HepG2 (cell line): ENCODE results near the gene KIAA1614. TPM values are rescaled to one million over a fixed set of nuclear protein-coding genes. Genes with fewer than 3 reads are reported as not detected.
A peak's percentile ranks its signal among the peaks of the same experiment; 100 is the strongest.

Source experiments
- ATAC-seq: fragments of 200-7000 bp; cut with Tn5 transposase; 3 replicates; pipeline ENCODE4 v1.9.1; 2020; ENCODE audit warnings: mild to moderate bottlenecking, moderate library complexity
- BruUV-seq: library from RNA; stranded (reverse); fragments of 400-500 nt; replicated peaks from 2 replicates; lab custom pipeline; 2021; lab: Mats Ljungman, UMichigan
- CTCF ChIA-PET: fragments of 300-600 bp; formaldehyde crosslinking; extraction: SDS; loops from one replicate; lab custom pipeline; 2021; ENCODE audit warnings: low total read pairs, inconsistent platforms, low intra/inter-chr PET ratio; lab: Yijun Ruan, JAX
- POLR2A ChIA-PET: fragments of 350-600 bp; sonication (Branson Sonifier 250); formaldehyde crosslinking; loops from one replicate; lab custom pipeline; 2020; ENCODE audit warnings: antibody characterized with exemption, inconsistent platforms; lab: Yijun Ruan, JAX
- DNase-seq: peaks from one replicate; pipeline ENCODE4 v3.0.0-alpha.2; 2015; ENCODE audit warnings: low spot score
- FAIRE-seq: peaks from 3 replicates; lab custom pipeline; 2011; peaks lifted over from hg19 to GRCh38; lab: Jason Lieb, UNC
- H2AFZ ChIP-seq: one replicate; pipeline ENCODE4 v1.6.1; 2011; ENCODE audit warnings: low read length, inconsistent platforms
- H3K27ac ChIP-seq: fragments of 300-600 bp; 3 replicates; pipeline ENCODE4 v1.8.0; 2011; ENCODE audit warnings: mixed run types, mild to moderate bottlenecking, mixed read lengths, low read length, inconsistent platforms; ENCODE audit not compliant: insufficient read depth; ENCODE audit errors: extremely low read length
- H3K27me3 ChIP-seq, 2 experiments: fragments of 200-600 bp in 1 of 2; 2 replicates in 1 of 2; 3 replicates in 1 of 2; pipeline versions ENCODE4 v1.6.0 to v1.8.0; 2011; ENCODE audit warnings: low read length in 2 of 2, mild to moderate bottlenecking in 2 of 2, moderate library complexity in 2 of 2, inconsistent platforms in 1 of 2; ENCODE audit not compliant: insufficient read depth in 2 of 2, control insufficient read depth in 1 of 2
- H3K36me3 ChIP-seq, 2 experiments: fragments of 200-600 bp in 1 of 2; replicated peaks in 1 of 2; 2 replicates in 1 of 2; 3 replicates in 1 of 2; pipeline versions ENCODE4 v1.5.1 to v1.8.0; 2011; ENCODE audit warnings: low read length in 2 of 2, inconsistent platforms in 1 of 2; ENCODE audit not compliant: insufficient read depth in 2 of 2, control insufficient read depth in 1 of 2
- H3K4me1 ChIP-seq: 2 replicates; pipeline ENCODE4 v1.5.1; 2012; ENCODE audit warnings: low read length, inconsistent platforms; ENCODE audit not compliant: insufficient read depth
- H3K4me2 ChIP-seq: 2 replicates; pipeline ENCODE4 v1.6.0; 2011; ENCODE audit warnings: low read depth, low read length, inconsistent platforms
- H3K4me3 ChIP-seq, 3 experiments: fragments of 200-600 bp in 1 of 3; sonication (generic), shearing (Covaris generic) in 1 of 3; replicated peaks in 1 of 3; 2 replicates each; pipeline ENCODE4 v1.5.1; 2011 to 2016; ENCODE audit warnings: low read length in 3 of 3, inconsistent platforms in 2 of 3, low read depth in 2 of 3, mild to moderate bottlenecking in 2 of 3, control low read depth in 1 of 3, mixed read lengths in 1 of 3; ENCODE audit not compliant: insufficient read depth in 1 of 3
- H3K79me2 ChIP-seq: one replicate; pipeline ENCODE4 v1.6.1; 2011; ENCODE audit warnings: low read length, inconsistent platforms; ENCODE audit not compliant: insufficient read depth
- H3K9ac ChIP-seq: 2 replicates; pipeline ENCODE4 v1.6.0; 2011; ENCODE audit warnings: mild to moderate bottlenecking, low read depth, low read length, inconsistent platforms; ENCODE audit not compliant: insufficient read depth
- H3K9me3 ChIP-seq: 2 replicates; pipeline ENCODE4 v1.5.1; 2012; ENCODE audit warnings: mild to moderate bottlenecking, low read length
- H4K20me1 ChIP-seq: 2 replicates; pipeline ENCODE4 v1.6.0; 2011; ENCODE audit warnings: inconsistent platforms, mild to moderate bottlenecking, low read length, moderate library complexity; ENCODE audit not compliant: insufficient read depth
- ARID2 ChIP-seq: sonication (generic); formaldehyde crosslinking; IDR thresholded peaks from 2 replicates; pipeline ENCODE4 v1.8.1; 2022; ENCODE audit warnings: mild to moderate bottlenecking, missing genetic modification reagents, borderline replicate concordance
- HNF4G ChIP-seq, 2 experiments: sonication (generic) in 1 of 2; formaldehyde crosslinking in 1 of 2; IDR thresholded peaks; 2 replicates each; pipeline versions ENCODE4 v1.4.0 to v1.6.1; 2011 to 2020; ENCODE audit warnings: borderline replicate concordance in 2 of 2, low read depth in 2 of 2, mild to moderate bottlenecking in 2 of 2, low read length in 1 of 2, missing genetic modification reagents in 1 of 2, moderate library complexity in 1 of 2
- MTA1 ChIP-seq: sonication (generic); formaldehyde crosslinking; IDR thresholded peaks from 2 replicates; pipeline ENCODE4 v1.4.0; 2020; ENCODE audit warnings: missing genetic modification reagents, mild to moderate bottlenecking, borderline replicate concordance
- MYC ChIP-seq: sonication (generic); formaldehyde crosslinking; IDR thresholded peaks from 2 replicates; pipeline ENCODE4 v1.9.0; 2021; ENCODE audit warnings: missing genetic modification reagents, borderline replicate concordance
- MZF1 ChIP-seq: sonication (generic); formaldehyde crosslinking; IDR thresholded peaks from 2 replicates; pipeline ENCODE4 v1.8.1; 2023; ENCODE audit warnings: mild to moderate bottlenecking, missing genetic modification reagents, borderline replicate concordance
- POLR2G ChIP-seq: fragments of 200-400 bp; formaldehyde crosslinking; IDR thresholded peaks from 2 replicates; pipeline ENCODE4 v1.6.1; 2018; ENCODE audit warnings: mild to moderate bottlenecking, low read depth, low read length, moderate library complexity
- RCOR2 ChIP-seq: IDR thresholded peaks from 2 replicates; pipeline ENCODE4 v1.6.1; 2016; ENCODE audit warnings: missing biosample characterization, missing genetic modification reagents
- SAP130 ChIP-seq: IDR thresholded peaks from 2 replicates; pipeline ENCODE4 v1.6.1; 2016; ENCODE audit warnings: low read depth
- SMARCE1 ChIP-seq: fragments of 450-650 bp; IDR thresholded peaks from 2 replicates; pipeline ENCODE4 v1.6.1; 2017; ENCODE audit warnings: borderline replicate concordance
- SMC3 ChIP-seq: IDR thresholded peaks from 2 replicates; pipeline ENCODE4 v1.6.1; 2011; ENCODE audit warnings: low read length, improper control_type of control experiment
- ZMYM3 ChIP-seq: sonication (generic); formaldehyde crosslinking; IDR thresholded peaks from 2 replicates; pipeline ENCODE4 v1.5.1; 2020; ENCODE audit warnings: mild to moderate bottlenecking, missing genetic modification reagents
- ZNF510 ChIP-seq: sonication (generic); formaldehyde crosslinking; IDR thresholded peaks from 2 replicates; pipeline ENCODE4 v1.4.0; 2020; ENCODE audit warnings: low read depth, mild to moderate bottlenecking, missing genetic modification reagents
- ZNF652 ChIP-seq: IDR thresholded peaks from 2 replicates; pipeline ENCODE4 v1.6.1; 2016; ENCODE audit warnings: low read depth, borderline replicate concordance
- ZNF746 ChIP-seq: sonication (generic); formaldehyde crosslinking; IDR thresholded peaks from 2 replicates; pipeline ENCODE4 v1.8.0; 2022; ENCODE audit warnings: mild to moderate bottlenecking, missing genetic modification reagents
- WGBS: methylation state at CpG from one replicate; pipeline ENCODE4 v1.1.6; 2017; ENCODE audit warnings: low lambda C conversion rate; 5-methylcytosine and 5-hydroxymethylcytosine counted together
- in situ Hi-C: cut with HindIII; loops from 2 replicates; pipeline ENCODE4 v1.10.0; 2017; ENCODE audit warnings: low pct_unique_long_range_greater_than_20kb; ENCODE audit not compliant: extremely low pct_ligation_motif_present
- intact Hi-C: fragments of 100-400 bp; cut with micrococcal nuclease; formaldehyde crosslinking; loops from one replicate; pipeline ENCODE4 v1.10.0; 2022; ENCODE audit not compliant: unreplicated experiment
- polyA plus RNA-seq, 8 experiments: library from polyadenylated mRNA; depleted of rRNA in 3 of 8; stranded (reverse) in 7 of 8; unstranded in 1 of 8; fragments of >200 nt; fragmentation: Illumina TruSeq in 4 of 8; extraction: Trizol in 4 of 8; gene quantifications; 2 replicates each; pipeline versions ENCODE4 v1.2.1 to v1.2.3, GENCODE V29; 2011 to 2016; ENCODE audit warnings: low read depth in 4 of 8, missing spikeins in 1 of 8, mixed read lengths in 1 of 8; ENCODE audit not compliant: insufficient read depth in 1 of 8
- total RNA-seq, 5 experiments: library from RNA; depleted of rRNA; stranded (reverse); fragments of >200 nt; fragmentation: Illumina TruSeq; extraction: Trizol; gene quantifications; 2 replicates each; pipeline ENCODE4 v1.2.3, GENCODE V29; 2016; ENCODE audit warnings: low read depth in 1 of 5
- TF ChIP-seq, protein P1 (sequence below): IDR thresholded peaks from 2 replicates; pipeline ENCODE4 v1.6.1; 2018; ENCODE audit warnings: missing genetic modification reagents, mild to moderate bottlenecking, missing compliant biosample characterization
- TF ChIP-seq, protein P2 (sequence below): sonication (generic); formaldehyde crosslinking; IDR thresholded peaks from 2 replicates; pipeline ENCODE4 v1.8.0; 2022; ENCODE audit warnings: mild to moderate bottlenecking, missing genetic modification reagents; ENCODE audit not compliant: insufficient replicate concordance
- TF ChIP-seq, protein P3 (sequence below): sonication (generic); formaldehyde crosslinking; IDR thresholded peaks from 2 replicates; pipeline ENCODE4 v1.5.1; 2020; ENCODE audit warnings: missing genetic modification reagents, mild to moderate bottlenecking, borderline replicate concordance

KIAA1614 gene
- total and polyA plus RNA-seq, 2 of the 13 experiments (the other 11 are each of a cell fraction or from before 2014, with no cell fraction given): 0.15 to 0.77 TPM

DNA sequence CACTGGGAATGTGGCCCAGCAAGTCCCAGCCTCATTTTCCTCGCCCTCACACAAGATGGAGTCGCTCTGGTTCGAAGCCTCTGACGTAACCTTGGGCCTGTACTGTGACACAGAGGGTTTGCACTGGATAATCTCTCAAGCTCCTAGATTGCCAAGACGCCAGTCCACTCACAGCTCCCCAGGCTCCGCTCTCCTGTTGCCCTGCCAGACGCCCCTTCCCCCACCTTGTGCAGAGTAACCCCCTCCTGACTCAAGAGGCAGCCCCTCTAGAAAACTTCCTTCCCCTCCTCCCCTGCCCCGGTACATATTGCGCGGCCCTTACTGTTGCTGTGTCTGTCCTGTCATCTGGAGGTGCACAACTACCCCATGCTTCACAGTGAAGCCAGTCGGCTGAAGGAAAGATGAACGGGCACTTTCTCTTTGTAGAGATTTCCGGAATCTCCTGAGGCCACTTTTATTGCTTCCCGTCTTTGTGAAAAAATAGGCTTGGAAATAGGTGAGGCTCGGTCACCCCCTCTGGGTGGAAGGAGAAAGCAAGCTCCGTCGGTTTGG is 981 bp upstream of the KIAA1614 start:
- H3K36me3 ChIP-seq: no peaks in the 10 kb centered on the region
- H3K9me3 ChIP-seq: no peaks in the 10 kb centered on the region
- BruUV-seq: no TSS peak
- in situ Hi-C loops (no loop called here), intact Hi-C loops (no loop called here)
- ATAC-seq (no peak), DNase-seq (no peak), FAIRE-seq (no peak)
- POLR2A ChIA-PET: no interaction called here
- H3K4me3 ChIP-seq: no peak overlapping the region
- H3K79me2 ChIP-seq: no peaks in the 10 kb centered on the region
- no peaks in the 10 kb centered on the region for H4K20me1 ChIP-seq
- H3K27me3 ChIP-seq: peaks cover 0 to 17% of the 10 kb centered on the region in 2 experiments; a peak in 3 of 5 replicates
- no peak overlapping the region for H3K9ac ChIP-seq
- no peak overlapping the region for H3K27ac ChIP-seq
- CTCF ChIA-PET: no interaction called here
- no peak overlapping the region for H2AFZ ChIP-seq
- H3K4me2 ChIP-seq: peak overlapping the region; percentile 49; the same call in 1 of the 2 replicates
- peaks cover 14% of the 10 kb centered on the region for H3K4me1 ChIP-seq
- 80% methylated on average over 14 of the region's 17 CpGs for WGBS
- TF ChIP-seq HNF4G (IDR thresholded peaks at IDR 0.05; ENCODE audit: borderline replicate concordance, low read depth, low read length) (no peak), HNF4G (CRISPR knock-in tag; IDR thresholded peaks at IDR 0.05; ENCODE audit: borderline replicate concordance, low read depth) (no peak), ZNF652 (no peak), RCOR2 (CRISPR knock-in tag) (no peak), MTA1 (CRISPR knock-in tag) (no peak), SMARCE1 (no peak), ZNF746 (CRISPR knock-in tag) (no peak), SAP130 (CRISPR knock-in tag) (no peak), ZMYM3 (CRISPR knock-in tag) (no peak), MZF1 (CRISPR knock-in tag) (no peak), ZNF510 (CRISPR knock-in tag) (no peak), MYC (CRISPR knock-in tag) (no peak), SMC3 (no peak), POLR2G (no peak), ARID2 (CRISPR knock-in tag) (no peak)
- TF ChIP-seq, protein P1, sequence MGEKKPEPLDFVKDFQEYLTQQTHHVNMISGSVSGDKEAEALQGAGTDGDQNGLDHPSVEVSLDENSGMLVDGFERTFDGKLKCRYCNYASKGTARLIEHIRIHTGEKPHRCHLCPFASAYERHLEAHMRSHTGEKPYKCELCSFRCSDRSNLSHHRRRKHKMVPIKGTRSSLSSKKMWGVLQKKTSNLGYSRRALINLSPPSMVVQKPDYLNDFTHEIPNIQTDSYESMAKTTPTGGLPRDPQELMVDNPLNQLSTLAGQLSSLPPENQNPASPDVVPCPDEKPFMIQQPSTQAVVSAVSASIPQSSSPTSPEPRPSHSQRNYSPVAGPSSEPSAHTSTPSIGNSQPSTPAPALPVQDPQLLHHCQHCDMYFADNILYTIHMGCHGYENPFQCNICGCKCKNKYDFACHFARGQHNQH (CRISPR knock-in tag): no peak
- TF ChIP-seq, protein P2, sequence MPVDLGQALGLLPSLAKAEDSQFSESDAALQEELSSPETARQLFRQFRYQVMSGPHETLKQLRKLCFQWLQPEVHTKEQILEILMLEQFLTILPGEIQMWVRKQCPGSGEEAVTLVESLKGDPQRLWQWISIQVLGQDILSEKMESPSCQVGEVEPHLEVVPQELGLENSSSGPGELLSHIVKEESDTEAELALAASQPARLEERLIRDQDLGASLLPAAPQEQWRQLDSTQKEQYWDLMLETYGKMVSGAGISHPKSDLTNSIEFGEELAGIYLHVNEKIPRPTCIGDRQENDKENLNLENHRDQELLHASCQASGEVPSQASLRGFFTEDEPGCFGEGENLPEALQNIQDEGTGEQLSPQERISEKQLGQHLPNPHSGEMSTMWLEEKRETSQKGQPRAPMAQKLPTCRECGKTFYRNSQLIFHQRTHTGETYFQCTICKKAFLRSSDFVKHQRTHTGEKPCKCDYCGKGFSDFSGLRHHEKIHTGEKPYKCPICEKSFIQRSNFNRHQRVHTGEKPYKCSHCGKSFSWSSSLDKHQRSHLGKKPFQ (CRISPR knock-in tag): no peak
- TF ChIP-seq, protein P3, sequence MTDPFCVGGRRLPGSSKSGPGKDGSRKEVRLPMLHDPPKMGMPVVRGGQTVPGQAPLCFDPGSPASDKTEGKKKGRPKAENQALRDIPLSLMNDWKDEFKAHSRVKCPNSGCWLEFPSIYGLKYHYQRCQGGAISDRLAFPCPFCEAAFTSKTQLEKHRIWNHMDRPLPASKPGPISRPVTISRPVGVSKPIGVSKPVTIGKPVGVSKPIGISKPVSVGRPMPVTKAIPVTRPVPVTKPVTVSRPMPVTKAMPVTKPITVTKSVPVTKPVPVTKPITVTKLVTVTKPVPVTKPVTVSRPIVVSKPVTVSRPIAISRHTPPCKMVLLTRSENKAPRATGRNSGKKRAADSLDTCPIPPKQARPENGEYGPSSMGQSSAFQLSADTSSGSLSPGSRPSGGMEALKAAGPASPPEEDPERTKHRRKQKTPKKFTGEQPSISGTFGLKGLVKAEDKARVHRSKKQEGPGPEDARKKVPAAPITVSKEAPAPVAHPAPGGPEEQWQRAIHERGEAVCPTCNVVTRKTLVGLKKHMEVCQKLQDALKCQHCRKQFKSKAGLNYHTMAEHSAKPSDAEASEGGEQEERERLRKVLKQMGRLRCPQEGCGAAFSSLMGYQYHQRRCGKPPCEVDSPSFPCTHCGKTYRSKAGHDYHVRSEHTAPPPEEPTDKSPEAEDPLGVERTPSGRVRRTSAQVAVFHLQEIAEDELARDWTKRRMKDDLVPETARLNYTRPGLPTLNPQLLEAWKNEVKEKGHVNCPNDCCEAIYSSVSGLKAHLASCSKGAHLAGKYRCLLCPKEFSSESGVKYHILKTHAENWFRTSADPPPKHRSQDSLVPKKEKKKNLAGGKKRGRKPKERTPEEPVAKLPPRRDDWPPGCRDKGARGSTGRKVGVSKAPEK: no peak
